Measurements from ENCODE around the gene CPTP. TPM values are rescaled to one million over a fixed set of nuclear protein-coding genes. Genes with fewer than 3 reads are reported as not detected.

CPTP gene
- total RNA-seq, 1 experiment from 2014 or later = 141 TPM

DNA sequence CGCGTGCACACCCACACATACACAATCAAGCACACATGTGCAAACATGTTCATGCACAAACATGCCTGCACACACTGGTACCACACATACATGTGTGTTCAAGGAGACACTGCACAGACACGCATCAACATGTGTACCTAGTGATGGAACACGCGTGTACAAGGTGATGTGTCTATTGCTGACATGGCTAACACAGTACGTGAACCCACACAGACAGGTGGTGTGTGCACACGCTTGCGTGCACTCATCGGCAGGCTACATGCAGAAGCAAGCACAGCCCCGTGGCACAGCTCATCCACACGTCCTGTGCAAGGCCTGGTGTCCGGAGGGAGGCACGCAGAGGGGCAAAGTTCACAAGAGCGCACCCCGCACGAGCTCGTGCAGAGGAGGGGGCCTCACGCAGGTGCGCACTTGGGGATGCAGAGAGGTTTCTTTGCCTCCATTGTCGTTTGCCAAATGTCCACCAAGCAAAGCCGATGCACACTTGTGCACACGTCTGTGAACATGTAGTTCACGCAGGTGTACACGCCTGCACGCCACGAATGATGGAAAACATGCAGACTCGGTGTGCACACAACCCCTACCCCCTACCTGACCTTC, 17.8 kb upstream of the CPTP start:
- H3K9ac ChIP-seq (ENCODE audit: low read length) = peak overlapping the region; percentile 77
- no peak overlapping the region for H3K27ac ChIP-seq (ENCODE audit: low read length)
- H3K9me3 ChIP-seq (ENCODE audit: low read length) = no peaks in the 10 kb centered on the region
- intact Hi-C loops (cut with micrococcal nuclease) = no loop called here
- no peaks in the 10 kb centered on the region for H3K27me3 ChIP-seq (ENCODE audit: low read length)
- H3K4me1 ChIP-seq (ENCODE audit: insufficient read depth, low read length) = peaks cover 33% of the 10 kb centered on the region
- peaks cover 8% of the 10 kb centered on the region; the same call in 1 of the 2 replicates for H3K36me3 ChIP-seq (ENCODE audit: low read depth, low read length)
- peaks cover 66% of the 10 kb centered on the region for H3K79me2 ChIP-seq (ENCODE audit: low read length)
- TSS peak; percentile 38 for BruUV-seq (replicated peaks)
- peak overlapping the region; percentile 97 for H3K4me3 ChIP-seq (ENCODE audit: low read length)
- H2AFZ ChIP-seq (ENCODE audit: low read length) = no peak overlapping the region
- CTCF ChIA-PET = no interaction called here
- H3K4me2 ChIP-seq (ENCODE audit: low read length) = peak overlapping the region; percentile 93
- POLR2A ChIA-PET (ENCODE audit: unreplicated experiment) = no interaction called here
- peaks cover 11% of the 10 kb centered on the region for H4K20me1 ChIP-seq (ENCODE audit: low read length)
- no peaks in the 10 kb centered on the region for H3F3A ChIP-seq (ENCODE audit: low read length, unreplicated experiment)
- DNase-seq = peak; percentile 35
- no peaks in the 10 kb centered on the region for H3K9me2 ChIP-seq (replicated peaks; ENCODE audit: low read length)
- ATAC-seq = no peak
- TF ChIP-seq EZH2 (IDR thresholded peaks at IDR 0.05; ENCODE audit: low read length, unreplicated experiment) (no peak), EZH2phosphoT487 (IDR thresholded peaks at IDR 0.05; ENCODE audit: borderline replicate concordance, low read length) (no peak)
- TF ChIP-seq, protein P1, sequence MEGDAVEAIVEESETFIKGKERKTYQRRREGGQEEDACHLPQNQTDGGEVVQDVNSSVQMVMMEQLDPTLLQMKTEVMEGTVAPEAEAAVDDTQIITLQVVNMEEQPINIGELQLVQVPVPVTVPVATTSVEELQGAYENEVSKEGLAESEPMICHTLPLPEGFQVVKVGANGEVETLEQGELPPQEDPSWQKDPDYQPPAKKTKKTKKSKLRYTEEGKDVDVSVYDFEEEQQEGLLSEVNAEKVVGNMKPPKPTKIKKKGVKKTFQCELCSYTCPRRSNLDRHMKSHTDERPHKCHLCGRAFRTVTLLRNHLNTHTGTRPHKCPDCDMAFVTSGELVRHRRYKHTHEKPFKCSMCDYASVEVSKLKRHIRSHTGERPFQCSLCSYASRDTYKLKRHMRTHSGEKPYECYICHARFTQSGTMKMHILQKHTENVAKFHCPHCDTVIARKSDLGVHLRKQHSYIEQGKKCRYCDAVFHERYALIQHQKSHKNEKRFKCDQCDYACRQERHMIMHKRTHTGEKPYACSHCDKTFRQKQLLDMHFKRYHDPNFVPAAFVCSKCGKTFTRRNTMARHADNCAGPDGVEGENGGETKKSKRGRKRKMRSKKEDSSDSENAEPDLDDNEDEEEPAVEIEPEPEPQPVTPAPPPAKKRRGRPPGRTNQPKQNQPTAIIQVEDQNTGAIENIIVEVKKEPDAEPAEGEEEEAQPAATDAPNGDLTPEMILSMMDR (conservative IDR thresholded peaks at IDR 0.05; ENCODE audit: low read depth, low read length) = no peak

DNA sequence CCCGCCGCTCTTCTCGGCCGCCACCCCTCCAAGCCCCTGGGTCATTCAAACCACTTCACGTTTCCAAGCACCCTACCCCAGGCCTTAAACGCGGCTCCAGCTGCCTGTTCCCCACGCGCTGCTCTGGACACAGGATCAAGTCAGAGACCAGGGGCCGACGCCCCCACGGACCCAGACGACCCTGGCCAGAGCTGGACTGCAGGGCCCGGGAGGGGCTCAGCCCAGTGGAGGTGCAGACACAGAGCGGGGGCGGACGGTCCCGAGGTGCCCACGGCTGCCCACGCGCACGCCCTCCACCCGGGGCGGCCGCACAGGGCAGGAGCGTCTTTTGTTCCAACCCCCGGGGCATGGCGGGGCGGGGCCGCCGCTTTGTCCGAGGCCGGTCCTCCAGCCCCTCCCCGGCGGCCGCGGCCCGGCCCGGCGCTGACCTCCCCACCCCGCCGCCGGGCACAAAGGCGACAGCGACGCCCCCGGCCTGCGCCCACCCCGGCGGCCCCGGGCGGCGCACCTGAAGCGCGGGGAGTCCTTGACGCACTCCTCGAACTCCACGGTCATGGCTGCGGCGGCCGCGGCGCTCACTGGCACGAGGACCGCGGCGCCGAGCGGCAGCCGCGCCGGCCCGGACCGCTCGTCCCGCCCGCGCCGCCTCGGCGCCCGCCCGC, 17.2 kb upstream of the CPTP start:
- no peaks in the 10 kb centered on the region for H3K9me3 ChIP-seq (ENCODE audit: low read length)
- ATAC-seq (peak; percentile 8), DNase-seq (peak; percentile 47)
- BruUV-seq (replicated peaks) = no TSS peak
- peaks cover 66% of the 10 kb centered on the region for H3K79me2 ChIP-seq (ENCODE audit: low read length)
- H3K4me3 ChIP-seq (ENCODE audit: low read length) = peak overlapping the region; percentile 97
- peak overlapping the region; percentile 77 for H3K9ac ChIP-seq (ENCODE audit: low read length)
- no peak overlapping the region for H3K27ac ChIP-seq (ENCODE audit: low read length)
- CTCF ChIA-PET = no interaction called here
- H4K20me1 ChIP-seq (ENCODE audit: low read length) = peaks cover 11% of the 10 kb centered on the region
- TF ChIP-seq EZH2 (IDR thresholded peaks at IDR 0.05; ENCODE audit: low read length, unreplicated experiment) = no peak
- TF ChIP-seq, protein P1 (conservative IDR thresholded peaks at IDR 0.05; ENCODE audit: low read depth, low read length) = no peak
- intact Hi-C loops (cut with micrococcal nuclease) = no loop called here
- H3K4me2 ChIP-seq (ENCODE audit: low read length) = peak overlapping the region; percentile 93
- no peaks in the 10 kb centered on the region for H3K27me3 ChIP-seq (ENCODE audit: low read length)
- peaks cover 9% of the 10 kb centered on the region; the same call in 1 of the 2 replicates for H3K36me3 ChIP-seq (ENCODE audit: low read depth, low read length)
- H3F3A ChIP-seq (ENCODE audit: low read length, unreplicated experiment) = no peaks in the 10 kb centered on the region
- H3K9me2 ChIP-seq (replicated peaks; ENCODE audit: low read length) = no peaks in the 10 kb centered on the region
- 0 out of 2 replicates have a peak overlapping the region, but pooled peaks have one; percentile 12 for H2AFZ ChIP-seq (ENCODE audit: low read length)
- H3K4me1 ChIP-seq (ENCODE audit: insufficient read depth, low read length) = peaks cover 33% of the 10 kb centered on the region
- POLR2A ChIA-PET (ENCODE audit: unreplicated experiment) = no interaction called here

Measured in PC-3 (cell line).